ENCODE data around the gene TPH1.
"Not testable (repeated sequence)": the region's sequence is repeated elsewhere in the genome, so short reads cannot be mapped to it uniquely, and the experiment has no call there.

Gene TPH1

DNA sequence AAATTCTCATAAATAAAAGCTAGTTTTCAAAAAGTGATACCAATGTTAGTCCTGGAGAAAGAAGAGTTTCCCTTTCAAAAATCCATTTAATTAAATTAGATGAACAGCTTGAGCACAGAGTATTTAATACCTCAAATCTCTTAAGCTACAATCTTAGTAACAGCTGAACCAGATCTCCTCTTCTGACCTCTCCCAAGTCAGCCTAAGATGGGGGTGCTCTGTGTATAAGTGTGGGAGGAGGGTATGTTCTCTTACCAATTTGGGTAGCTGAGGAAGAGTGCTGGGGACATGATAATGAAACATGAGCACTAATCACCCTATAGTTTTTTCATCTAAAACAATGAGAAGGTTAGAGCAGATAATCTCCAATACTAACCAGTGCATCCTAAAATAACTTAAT lies 9.6 kb downstream of the TPH1 start:
- H3K4me3 ChIP-seq (ENCODE audit: low read length) = no peak overlapping the region
- no peak for DNase-seq (ENCODE audit: low read depth, low spot score)

DNA sequence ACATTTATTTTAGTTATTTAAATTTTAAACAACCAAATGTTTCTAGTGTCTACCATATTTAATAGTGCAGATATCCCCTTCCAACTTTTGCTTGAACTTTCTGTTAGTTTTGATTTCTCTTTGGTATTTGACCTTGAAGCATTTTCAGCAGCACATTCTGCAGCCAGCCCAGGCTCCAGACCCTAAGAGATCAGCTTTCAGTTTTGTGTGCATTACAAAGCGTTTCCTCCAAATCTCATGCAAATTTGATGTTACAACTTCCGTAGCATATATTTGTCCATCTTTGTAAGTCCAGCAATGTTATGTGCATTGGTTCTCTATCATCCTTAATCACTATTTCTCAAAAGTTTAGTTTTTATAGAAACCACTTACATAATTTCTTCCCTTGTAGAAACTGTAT lies 18.6 kb downstream of the TPH1 start:
- no peak for DNase-seq (ENCODE audit: low read depth, low spot score)
- H3K4me3 ChIP-seq (ENCODE audit: low read length) = no peak overlapping the region

DNA sequence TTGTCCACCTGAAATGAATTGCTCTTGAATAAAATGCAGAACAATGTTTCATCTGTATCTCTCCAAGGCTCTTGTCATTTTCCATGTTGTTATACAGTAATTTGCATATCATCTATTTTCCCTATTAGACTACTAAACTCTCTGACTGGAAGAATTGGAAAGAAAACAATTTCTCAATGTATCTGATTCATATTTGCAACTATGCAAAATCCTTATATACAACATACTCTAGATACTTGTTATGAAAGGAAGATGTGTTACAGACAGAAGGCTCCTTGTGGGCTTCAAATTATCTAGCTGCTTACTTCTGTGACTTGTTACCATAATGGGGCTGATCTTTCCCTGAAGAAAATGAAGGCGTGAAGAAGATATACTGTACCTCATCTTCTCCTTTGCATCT lies 23.6 kb downstream of the TPH1 start:
- no peak for DNase-seq (ENCODE audit: low read depth, low spot score)

DNA sequence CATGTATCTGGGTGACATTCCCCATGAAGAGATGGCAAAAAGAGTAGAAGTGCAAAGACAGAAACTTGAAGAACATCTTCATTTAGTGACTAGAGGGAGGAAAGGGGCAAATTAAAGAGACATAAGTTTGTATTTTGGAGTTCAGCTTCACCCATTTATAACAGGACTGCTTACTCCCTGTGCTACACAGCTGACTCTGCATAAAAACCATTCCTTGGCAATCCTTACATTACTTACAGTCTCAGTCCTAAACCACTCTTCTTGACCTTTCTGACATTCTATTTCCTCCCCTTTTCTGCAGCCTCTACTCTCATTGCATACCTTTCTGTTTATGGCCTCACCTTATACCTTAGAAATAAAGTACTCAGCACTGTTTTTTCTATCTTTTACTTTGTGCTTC lies 26.4 kb downstream of the TPH1 start:
- no peak overlapping the region for H3K4me3 ChIP-seq (ENCODE audit: low read length)
- DNase-seq (ENCODE audit: low read depth, low spot score) = no peak

More for the DNA sequence above, 23.6 kb downstream of the TPH1 start:
- no peak overlapping the region for H3K4me3 ChIP-seq (ENCODE audit: low read length)

DNA sequence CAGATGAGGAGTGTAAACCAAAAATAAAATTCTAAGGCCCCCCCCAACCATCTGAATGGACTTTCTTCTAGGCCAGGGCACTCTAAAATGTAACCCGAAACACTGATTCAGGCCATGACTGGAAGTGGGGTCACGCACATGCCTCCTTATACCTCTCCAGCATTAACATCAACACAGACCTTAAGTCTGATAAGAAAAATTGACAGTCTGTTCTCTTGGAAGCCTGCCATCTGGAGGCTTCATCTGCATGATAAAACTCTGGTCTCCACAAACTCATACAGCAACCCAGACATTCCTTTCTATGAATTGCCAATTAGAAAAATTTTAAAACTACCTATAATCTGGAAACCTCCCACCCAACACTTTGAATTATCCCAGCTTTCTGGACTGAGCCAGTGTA lies 29.3 kb downstream of the TPH1 start:
- H3K4me3 ChIP-seq (ENCODE audit: low read length) = no peak overlapping the region
- DNase-seq (ENCODE audit: low read depth, low spot score) = no peak

DNA sequence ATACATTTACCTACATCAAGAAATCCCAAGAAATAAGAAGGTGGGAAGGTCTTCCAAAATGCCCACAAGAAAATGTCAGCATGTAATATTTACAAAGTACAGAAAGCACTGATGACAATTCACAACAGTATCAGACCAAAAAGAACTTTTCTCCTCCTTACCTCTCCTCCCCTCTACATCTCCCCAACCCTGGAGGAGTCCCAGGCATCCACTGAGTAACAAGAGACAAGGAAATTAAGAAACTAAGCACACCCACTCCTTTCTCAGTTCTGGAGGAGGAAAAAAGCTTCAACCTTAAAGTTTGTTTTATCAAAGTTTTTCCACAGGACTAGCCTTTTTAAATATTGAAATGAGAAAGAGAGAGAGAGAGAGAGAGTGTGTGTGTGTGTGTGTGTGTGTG lies 31.2 kb downstream of the TPH1 start:
- DNase-seq (ENCODE audit: low read depth, low spot score) = no peak
- H3K4me3 ChIP-seq (ENCODE audit: low read length) = no peak overlapping the region

DNA sequence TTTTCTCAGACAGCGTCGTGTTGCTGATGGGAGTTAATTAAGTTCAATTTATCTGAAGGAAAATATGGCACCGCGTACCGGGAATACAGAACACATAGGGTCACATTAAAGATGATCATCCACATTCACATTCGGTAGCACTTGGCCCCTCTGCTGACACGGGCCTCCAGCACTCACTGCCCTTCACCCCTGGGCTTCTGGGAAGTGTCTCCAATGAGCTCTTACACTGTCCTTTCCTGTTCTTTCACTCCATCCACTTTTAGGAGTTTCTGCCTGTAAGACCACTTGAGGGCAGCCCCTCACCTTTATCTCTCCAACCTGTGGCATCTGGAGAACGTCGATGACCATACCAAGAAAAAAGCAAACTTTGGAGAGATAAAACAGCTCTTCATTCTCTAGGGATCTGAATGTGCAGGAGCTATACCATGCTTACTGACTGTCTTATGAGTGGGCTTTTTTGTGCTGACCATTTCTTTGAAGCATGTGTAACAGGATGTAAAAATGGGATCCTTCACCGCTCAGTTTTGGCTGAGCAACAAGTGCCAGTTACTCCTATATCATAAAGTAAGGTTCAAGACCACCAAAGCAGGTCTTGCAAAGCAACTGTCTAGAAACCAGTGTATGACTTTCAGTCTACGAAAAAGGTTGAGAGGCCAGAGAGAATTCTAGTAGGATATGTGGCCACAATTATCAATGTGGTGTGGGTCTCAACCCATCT lies 32.1 kb downstream of the TPH1 start:
- no peak for DNase-seq (ENCODE audit: low read depth, low spot score)
- peak overlapping the region; percentile 80 for H3K4me3 ChIP-seq (ENCODE audit: low read length)

DNA sequence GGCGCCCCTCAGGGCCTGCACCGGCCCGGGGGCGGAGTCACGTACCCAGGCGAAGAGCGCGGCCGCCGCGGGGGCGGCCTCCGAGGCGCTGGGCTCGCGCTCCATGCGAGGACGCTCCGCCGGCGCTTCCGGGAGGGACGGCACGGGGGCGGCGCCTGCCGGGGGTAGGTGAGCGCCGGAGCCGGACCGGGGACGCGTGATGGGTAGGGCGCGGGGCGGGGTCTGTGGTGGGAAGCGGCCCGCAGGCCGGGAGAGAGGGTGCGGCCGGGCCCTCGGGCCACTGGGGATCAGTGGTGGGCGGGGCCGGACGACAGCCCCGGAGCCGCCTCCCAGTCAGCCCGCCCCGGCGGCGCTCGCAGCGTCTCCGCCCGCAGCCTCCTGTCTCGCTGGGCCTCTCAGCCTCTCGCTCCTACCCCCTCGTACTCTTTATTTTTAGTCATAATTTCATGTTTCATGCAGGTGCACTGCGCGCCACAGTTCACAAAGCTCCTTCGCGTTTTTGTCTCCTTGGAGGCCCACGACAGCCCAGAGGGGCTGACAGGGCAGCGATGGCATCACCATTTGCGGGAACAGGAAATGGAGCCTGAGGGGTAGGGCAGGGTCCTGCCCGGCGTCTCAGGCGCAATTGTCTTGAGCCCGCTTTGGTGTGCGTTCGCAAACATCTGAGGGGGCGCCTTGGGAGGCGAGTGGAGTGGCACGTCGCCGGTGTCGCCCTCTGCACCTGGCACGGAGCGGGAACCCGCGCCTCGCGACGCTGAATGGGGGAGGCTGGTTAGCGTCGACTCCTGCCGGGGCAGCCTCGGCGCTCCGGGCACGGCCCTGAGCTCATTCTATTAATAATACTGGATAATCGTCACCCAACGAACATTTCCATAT lies 32.9 kb downstream of the TPH1 start, which contains the start of gene SERGEF:
Gene SERGEF, minus strand, starts transcription at position 142 of the 876 bp plus-strand sequence. Its CDS starts 37 bp downstream, at position 105.
- H3K4me3 ChIP-seq (ENCODE audit: low read length) = peak within 1 kb of the TSS; percentile 80
- DNase-seq (ENCODE audit: low read depth, low spot score) = peak; percentile 83

DNA sequence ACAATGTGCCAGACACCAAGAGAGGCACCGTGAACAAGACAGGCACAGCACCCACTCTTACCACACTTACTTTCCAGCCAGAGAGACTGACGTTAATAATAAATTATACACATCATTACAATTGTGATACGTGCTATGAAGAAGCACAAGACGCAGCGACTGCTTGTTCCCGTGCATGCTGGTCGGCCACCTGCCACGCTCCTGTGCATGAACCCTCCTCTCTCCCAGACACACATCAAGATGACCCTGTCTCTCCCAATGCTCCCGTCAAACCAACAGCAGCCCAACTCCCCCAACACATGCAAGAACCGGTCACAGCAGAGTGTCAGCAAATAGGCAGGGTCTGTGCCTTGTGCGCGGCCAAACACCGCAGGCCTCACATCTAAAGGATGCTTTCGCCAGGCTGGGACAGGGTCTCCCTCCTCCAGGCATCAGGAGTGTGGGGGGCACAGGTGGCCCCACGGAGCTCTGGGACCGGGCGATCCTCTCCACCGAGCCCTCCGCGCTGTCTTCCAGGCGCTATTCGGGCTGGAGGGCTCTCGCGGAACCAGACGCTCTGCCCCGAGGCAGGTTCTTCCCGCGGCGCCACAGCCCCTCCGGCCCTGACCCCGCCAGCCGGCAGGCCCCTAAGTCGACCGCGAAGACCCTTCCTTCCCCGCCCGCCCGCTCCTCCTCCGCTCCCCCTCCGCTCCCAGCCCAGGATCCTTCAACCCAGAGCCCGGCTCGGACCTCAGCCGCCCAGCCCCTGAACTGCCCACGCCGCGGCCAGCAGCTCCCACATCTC lies 33.8 kb downstream of the TPH1 start:
- no peak for DNase-seq (ENCODE audit: low read depth, low spot score)
- peak overlapping the region; percentile 57 for H3K4me3 ChIP-seq (ENCODE audit: low read length)

DNA sequence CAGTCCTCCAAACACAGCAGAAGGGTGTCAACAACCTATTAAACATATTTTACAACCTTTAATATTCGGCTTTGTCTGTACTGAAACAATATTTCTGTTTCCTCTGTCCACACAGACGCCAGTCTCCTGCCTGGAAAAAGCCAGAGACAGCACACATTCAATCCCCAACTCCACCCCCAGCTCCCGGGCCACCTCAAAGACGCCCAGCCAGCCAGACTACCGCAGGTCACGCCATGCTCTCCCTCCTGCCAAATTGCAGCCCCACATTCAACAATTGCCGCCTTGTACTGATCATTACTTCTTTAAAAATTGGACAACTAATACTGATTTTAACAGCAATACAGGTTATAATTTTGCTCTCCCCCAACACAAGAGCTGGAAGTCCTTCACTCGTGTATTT lies 34.4 kb downstream of the TPH1 start:
- no peak overlapping the region for H3K4me3 ChIP-seq (ENCODE audit: low read length)
- no peak for DNase-seq (ENCODE audit: low read depth, low spot score)

DNA sequence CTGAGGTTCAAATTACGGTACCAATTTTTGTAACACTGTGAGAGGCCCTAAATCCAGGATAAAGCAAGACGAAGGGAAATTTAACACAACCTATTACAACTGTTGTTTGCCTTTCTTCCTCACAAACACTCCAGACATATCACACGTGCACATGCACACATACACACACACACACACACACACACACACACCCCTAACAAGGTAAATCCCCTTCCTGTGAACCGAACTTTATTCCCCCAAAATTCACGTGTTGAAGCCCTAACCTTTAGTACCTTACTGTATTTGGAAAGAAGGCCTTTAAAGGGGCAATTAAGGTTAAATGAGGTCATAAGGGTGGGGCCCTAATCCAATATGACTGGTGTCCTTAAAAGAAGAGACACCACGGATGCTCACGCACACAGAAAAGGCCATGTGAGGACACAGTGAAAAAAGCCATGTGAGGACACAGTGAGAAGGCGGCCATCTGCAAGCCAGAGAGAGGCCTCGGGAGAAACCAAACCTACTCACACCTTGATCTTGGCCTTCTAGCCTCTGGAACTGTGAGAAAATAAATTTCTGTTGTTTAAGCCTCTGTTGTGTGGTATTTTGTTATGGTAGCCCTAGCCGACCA lies 35.0 kb downstream of the TPH1 start:
- DNase-seq (ENCODE audit: low read depth, low spot score) = no peak
- no peak overlapping the region for H3K4me3 ChIP-seq (ENCODE audit: low read length)

DNA sequence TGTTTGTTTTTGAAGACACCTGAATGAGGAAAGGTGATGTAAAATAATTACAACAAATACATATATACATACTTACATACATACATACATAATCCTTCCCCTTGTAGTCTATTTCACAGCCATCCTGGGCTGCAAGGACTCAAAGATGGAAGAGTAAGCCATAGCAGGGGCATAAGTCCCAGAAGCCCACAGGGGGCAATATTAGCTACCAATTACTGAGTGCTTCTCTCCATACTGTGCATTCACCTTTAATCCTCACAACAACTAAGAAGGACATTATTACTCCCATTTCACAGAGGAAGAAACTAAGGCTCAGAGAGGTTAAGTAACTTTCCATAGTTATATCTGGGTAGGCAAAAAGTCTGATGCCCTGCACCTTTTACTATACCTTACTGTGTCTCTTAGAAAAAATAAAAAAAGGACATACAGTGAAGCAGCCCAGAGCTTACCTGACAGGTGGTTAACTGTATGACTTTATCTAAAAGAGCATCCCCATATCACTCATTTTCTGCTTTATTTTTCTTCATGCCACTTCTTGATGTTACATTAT lies 35.9 kb downstream of the TPH1 start:
- H3K4me3 ChIP-seq (ENCODE audit: low read length) = no peak overlapping the region
- DNase-seq (ENCODE audit: low read depth, low spot score) = no peak

DNA sequence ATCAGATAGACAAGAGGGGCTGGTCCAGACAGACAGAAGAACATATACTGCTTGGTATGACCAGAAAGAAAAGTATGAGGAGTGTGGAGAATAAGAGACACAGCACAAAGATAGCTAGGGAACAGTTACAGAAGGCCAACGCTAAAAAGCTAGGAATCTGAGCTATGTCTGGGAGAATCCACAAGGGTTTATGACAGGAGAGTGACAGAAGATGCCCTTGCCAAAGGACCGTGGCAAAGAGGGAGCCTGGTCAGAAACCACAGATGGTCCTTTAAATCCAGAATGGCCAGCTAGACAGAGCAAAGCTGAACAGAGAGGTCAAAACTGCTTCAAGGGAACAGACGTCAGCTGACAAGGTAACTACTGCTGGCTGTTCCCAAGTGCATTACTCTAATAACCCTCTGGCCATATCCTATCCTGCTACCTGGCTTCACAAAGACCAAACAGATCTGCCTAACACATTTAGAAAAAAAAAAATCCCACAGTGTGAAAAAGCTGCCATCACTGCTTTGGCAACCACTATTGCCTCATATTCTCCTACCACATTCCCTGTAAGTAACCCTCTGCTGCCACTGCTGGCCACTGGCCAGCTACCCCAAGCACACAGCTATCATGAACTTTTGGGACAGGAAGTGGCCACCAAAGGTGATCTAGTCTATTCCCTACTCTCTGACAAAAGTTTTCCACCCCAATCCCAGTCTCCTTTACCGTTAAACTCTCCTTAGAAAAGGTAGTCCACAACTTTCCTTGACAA lies 40.5 kb downstream of the TPH1 start:
- no peak overlapping the region for H3K4me3 ChIP-seq (ENCODE audit: low read length)
- DNase-seq (ENCODE audit: low read depth, low spot score) = no peak

DNA sequence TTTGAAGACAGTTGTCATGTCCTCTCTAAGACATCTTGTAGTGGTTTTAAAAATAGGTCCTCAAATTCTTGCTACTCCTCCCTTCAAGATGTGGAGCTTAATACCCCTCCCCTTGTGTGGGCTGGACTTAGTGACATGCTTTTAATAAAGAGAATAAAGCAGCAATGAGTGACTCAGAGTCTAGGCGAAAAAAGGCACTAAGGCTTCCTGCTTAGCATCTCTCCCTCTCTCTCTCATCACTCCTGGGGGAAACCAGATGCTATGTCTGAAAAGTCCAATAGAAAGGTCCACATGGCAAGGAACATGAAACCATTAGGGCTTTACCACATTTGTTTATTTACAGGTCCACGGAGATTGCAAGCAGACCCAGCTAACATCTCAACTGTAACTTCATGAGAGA lies 44.9 kb downstream of the TPH1 start:
- DNase-seq (ENCODE audit: low read depth, low spot score) = no peak
- H3K4me3 ChIP-seq (ENCODE audit: low read length) = no peak overlapping the region

DNA sequence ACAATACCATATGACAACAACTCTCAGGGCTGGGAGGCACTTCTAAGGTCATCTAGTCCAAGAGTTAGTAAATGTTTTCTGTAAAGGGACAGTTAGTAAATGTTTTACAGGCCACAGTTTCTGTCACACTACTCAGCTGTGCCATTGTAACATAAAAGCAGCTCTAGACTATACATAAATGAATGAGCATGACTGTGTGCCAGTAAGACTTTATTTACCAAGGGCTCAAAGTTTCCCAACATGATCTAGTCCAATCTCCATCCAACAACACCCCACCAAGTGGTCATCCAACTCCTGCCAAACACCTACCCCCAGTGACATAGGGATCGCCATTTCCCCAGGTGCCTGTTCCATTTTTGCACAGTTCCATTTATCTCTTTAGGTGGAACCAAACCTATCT lies 45.3 kb downstream of the TPH1 start:
- DNase-seq (ENCODE audit: low read depth, low spot score) = no peak

DNA sequence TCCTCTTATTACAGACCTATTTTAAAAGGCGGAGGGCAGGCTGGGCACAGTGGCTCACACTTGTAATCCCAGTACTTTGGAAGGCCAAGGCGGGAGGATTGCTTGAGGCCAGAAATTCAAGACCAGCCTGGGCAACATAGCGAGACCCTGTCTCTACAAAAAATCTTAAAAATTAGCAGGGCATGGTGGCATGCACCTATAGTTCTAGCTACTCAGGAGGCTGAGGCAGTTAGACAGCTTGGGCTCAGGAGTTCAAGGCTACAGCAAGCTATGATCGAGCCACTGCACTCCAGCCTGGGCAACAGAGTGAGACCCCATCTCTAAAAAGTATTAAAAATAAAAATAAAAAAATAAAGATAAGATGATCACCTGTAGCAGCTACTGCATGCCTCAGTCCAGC lies 45.9 kb downstream of the TPH1 start:
- not testable (repeated sequence) for DNase-seq (ENCODE audit: low read depth, low spot score); H3K4me3 ChIP-seq (ENCODE audit: low read length)

More for the DNA sequence above, 45.3 kb downstream of the TPH1 start:
- no peak overlapping the region for H3K4me3 ChIP-seq (ENCODE audit: low read length)

All from Jurkat, Clone E6-1 (cell line).